Adipocyte (in vitro differentiated cells): ENCODE data around the gene CCKAR.
A peak's percentile ranks its signal among the peaks of the same experiment; 100 is the strongest.

Experiments used
- DNase-seq: peaks from one replicate; pipeline ENCODE4 v3.0.0-alpha.2; 2015; ENCODE audit warnings: low read depth
- H3K27me3 ChIP-seq: replicated peaks from 2 replicates; pipeline ENCODE4 v1.7.0; 2013; ENCODE audit warnings: mild to moderate bottlenecking, low read length, moderate library complexity; ENCODE audit not compliant: control insufficient read depth, insufficient read depth
- H3K36me3 ChIP-seq: 2 replicates; pipeline ENCODE4 v1.7.0; 2013; ENCODE audit warnings: low read length, mild to moderate bottlenecking, moderate library complexity; ENCODE audit not compliant: control insufficient read depth, insufficient read depth, severe bottlenecking
- H3K4me1 ChIP-seq: 2 replicates; pipeline ENCODE4 v1.7.0; 2013; ENCODE audit warnings: mild to moderate bottlenecking, low read length, moderate library complexity; ENCODE audit not compliant: control insufficient read depth, insufficient read depth
- H3K4me3 ChIP-seq: 2 replicates; pipeline ENCODE4 v1.7.0; 2013; ENCODE audit warnings: mild to moderate bottlenecking, low read length, moderate library complexity
- H3K9ac ChIP-seq: 2 replicates; pipeline ENCODE4 v1.7.0; 2013; ENCODE audit warnings: mild to moderate bottlenecking, low read length, moderate library complexity
- H3K9me3 ChIP-seq: 2 replicates; pipeline ENCODE4 v1.7.0; 2013; ENCODE audit warnings: mild to moderate bottlenecking, low read length, moderate library complexity; ENCODE audit not compliant: control insufficient read depth

The CCKAR gene

GRCh38 chr4:26490111-26490959 lies at the start of gene CCKAR:
CCKAR (minus strand) TSS chr4:26490484; CDS start chr4:26490267, 217 bp downstream.
- H3K9ac ChIP-seq = no peak within 1 kb of the TSS
- DNase-seq = no peak

GRCh38 chr4:26533685-26534084 lies 43.4 kb upstream of the CCKAR start:
- Histone ChIP-seq H3K9ac (no peak overlapping the region), H3K4me1 (no peaks in the 10 kb centered on the region), H3K9me3 (peaks cover 6% of the 10 kb centered on the region), H3K36me3 (no peaks in the 10 kb centered on the region), H3K4me3 (no peak overlapping the region), H3K27me3 (peaks cover 7% of the 10 kb centered on the region)
- no peak for DNase-seq

More at GRCh38 chr4:26490111-26490959, at the start of gene CCKAR:
- Histone ChIP-seq H3K4me3 (no peak within 1 kb of the TSS), H3K36me3 (no peaks in the 10 kb centered on the region), H3K4me1 (no peaks in the 10 kb centered on the region), H3K27me3 (peaks cover 45% of the 10 kb centered on the region), H3K9me3 (no peaks in the 10 kb centered on the region)

- DNase-seq = no peak
- H3K9ac ChIP-seq = no peak overlapping the region
- peaks cover 7% of the 10 kb centered on the region for H3K27me3 ChIP-seq
- H3K4me1 ChIP-seq = no peaks in the 10 kb centered on the region
- H3K36me3 ChIP-seq = no peaks in the 10 kb centered on the region
- H3K4me3 ChIP-seq = no peak overlapping the region
- H3K9me3 ChIP-seq = peaks cover 6% of the 10 kb centered on the region
These were observed 41.3 kb upstream of the CCKAR start for GRCh38 chr4:26531491-26532116.

- Histone ChIP-seq H3K9ac (no peak overlapping the region), H3K4me1 (no peaks in the 10 kb centered on the region), H3K4me3 (no peak overlapping the region), H3K27me3 (peaks cover 7% of the 10 kb centered on the region), H3K9me3 (peaks cover 6% of the 10 kb centered on the region), H3K36me3 (no peaks in the 10 kb centered on the region)
- DNase-seq = no peak
These were observed 39.8 kb upstream of the CCKAR start for GRCh38 chr4:26530099-26530498.

GRCh38 chr4:26529479-26529878 lies 39.2 kb upstream of the CCKAR start:
- H3K4me3 ChIP-seq = no peak overlapping the region

GRCh38 chr4:26525771-26526150 lies 35.5 kb upstream of the CCKAR start:
- peaks cover 6% of the 10 kb centered on the region for H3K9me3 ChIP-seq

More at GRCh38 chr4:26529479-26529878, 39.2 kb upstream of the CCKAR start:
- Histone ChIP-seq H3K4me1 (no peaks in the 10 kb centered on the region), H3K36me3 (no peaks in the 10 kb centered on the region), H3K27me3 (peaks cover 7% of the 10 kb centered on the region), H3K9me3 (peaks cover 6% of the 10 kb centered on the region), H3K9ac (no peak overlapping the region)
- DNase-seq = no peak

GRCh38 chr4:26525136-26525770 lies 35.0 kb upstream of the CCKAR start:
- H3K9ac ChIP-seq = no peak overlapping the region
- peaks cover 3% of the 10 kb centered on the region for H3K4me1 ChIP-seq
- peak; percentile 62 for DNase-seq
- H3K9me3 ChIP-seq = peaks cover 3% of the 10 kb centered on the region
- H3K4me3 ChIP-seq = no peak overlapping the region
- H3K27me3 ChIP-seq = no peaks in the 10 kb centered on the region
- no peaks in the 10 kb centered on the region for H3K36me3 ChIP-seq

More at GRCh38 chr4:26525771-26526150, 35.5 kb upstream of the CCKAR start:
- Histone ChIP-seq H3K4me1 (peaks cover 3% of the 10 kb centered on the region), H3K4me3 (no peak overlapping the region), H3K36me3 (no peaks in the 10 kb centered on the region), H3K9ac (no peak overlapping the region), H3K27me3 (no peaks in the 10 kb centered on the region)
- DNase-seq = no peak

- Histone ChIP-seq H3K36me3 (no peaks in the 10 kb centered on the region), H3K27me3 (no peaks in the 10 kb centered on the region), H3K4me1 (peaks cover 3% of the 10 kb centered on the region), H3K4me3 (no peak overlapping the region), H3K9ac (no peak overlapping the region), H3K9me3 (no peaks in the 10 kb centered on the region)
- DNase-seq = peak; percentile 31
These were observed 33.7 kb upstream of the CCKAR start for GRCh38 chr4:26524011-26524410.

- Histone ChIP-seq H3K9me3 (no peaks in the 10 kb centered on the region), H3K4me3 (no peak overlapping the region), H3K4me1 (peaks cover 3% of the 10 kb centered on the region), H3K36me3 (no peaks in the 10 kb centered on the region), H3K9ac (no peak overlapping the region), H3K27me3 (no peaks in the 10 kb centered on the region)
- peak; percentile 60 for DNase-seq
These were observed 32.2 kb upstream of the CCKAR start for GRCh38 chr4:26522478-26522877.

GRCh38 chr4:26520728-26521450 lies 30.6 kb upstream of the CCKAR start:
- no peaks in the 10 kb centered on the region for H3K27me3 ChIP-seq
- H3K9ac ChIP-seq = no peak overlapping the region
- H3K4me1 ChIP-seq = peaks cover 3% of the 10 kb centered on the region
- no peak overlapping the region for H3K4me3 ChIP-seq
- H3K9me3 ChIP-seq = no peaks in the 10 kb centered on the region
- no peaks in the 10 kb centered on the region for H3K36me3 ChIP-seq
- no peak for DNase-seq

GRCh38 chr4:26515936-26516335 lies 25.7 kb upstream of the CCKAR start:
- no peak for DNase-seq
- H3K27me3 ChIP-seq = no peaks in the 10 kb centered on the region
- no peaks in the 10 kb centered on the region for H3K4me1 ChIP-seq
- no peak overlapping the region for H3K9ac ChIP-seq
- H3K36me3 ChIP-seq = no peaks in the 10 kb centered on the region
- H3K9me3 ChIP-seq = no peaks in the 10 kb centered on the region
- H3K4me3 ChIP-seq = no peak overlapping the region
